Transverse colon (tissue), 3 donors: ENCODE measurements around the gene HELZ.

Experiments used
- POLR2A ChIP-seq: fragments of 450-650 bp; IDR thresholded peaks from one replicate; pipeline ENCODE4 v1.6.1; 2016; ENCODE audit warnings: antibody characterized with exemption, mild to moderate bottlenecking, moderate library complexity
- TF ChIP-seq, protein P1 (sequence below), 5 experiments: fragments of 200-600 bp in 3 of 5; fragments of 450-650 bp in 2 of 5; sonication (generic) in 3 of 5; IDR thresholded peaks; 1 replicate in 2 of 5; 2 replicates in 3 of 5; pipeline ENCODE4 v1.5.1; 2016 to 2017; ENCODE audit warnings: antibody characterized with exemption in 5 of 5, inconsistent platforms in 3 of 5, mild to moderate bottlenecking in 2 of 5, moderate library complexity in 1 of 5

DNA sequence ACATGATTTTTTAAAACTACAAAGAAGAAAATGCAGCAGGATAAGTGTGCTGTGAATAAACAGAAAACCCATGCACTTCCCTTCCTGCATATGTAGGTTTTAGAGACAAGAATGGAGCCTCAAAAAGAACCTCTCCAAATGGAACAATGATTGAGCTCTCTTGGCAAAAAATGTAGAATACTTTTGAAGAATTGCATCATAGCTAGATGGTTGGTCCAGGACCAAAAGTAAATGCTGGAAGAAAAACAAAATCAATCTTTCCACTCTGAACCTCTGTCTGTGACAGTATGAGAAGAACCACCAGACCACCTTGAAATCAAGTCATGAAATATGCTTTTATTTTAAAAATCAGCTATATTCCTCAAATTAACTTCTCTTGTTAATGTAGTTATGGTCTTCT lies 17.5 kb downstream of the HELZ start:
- TF ChIP-seq POLR2A, result no peak
- TF ChIP-seq, protein P1, sequence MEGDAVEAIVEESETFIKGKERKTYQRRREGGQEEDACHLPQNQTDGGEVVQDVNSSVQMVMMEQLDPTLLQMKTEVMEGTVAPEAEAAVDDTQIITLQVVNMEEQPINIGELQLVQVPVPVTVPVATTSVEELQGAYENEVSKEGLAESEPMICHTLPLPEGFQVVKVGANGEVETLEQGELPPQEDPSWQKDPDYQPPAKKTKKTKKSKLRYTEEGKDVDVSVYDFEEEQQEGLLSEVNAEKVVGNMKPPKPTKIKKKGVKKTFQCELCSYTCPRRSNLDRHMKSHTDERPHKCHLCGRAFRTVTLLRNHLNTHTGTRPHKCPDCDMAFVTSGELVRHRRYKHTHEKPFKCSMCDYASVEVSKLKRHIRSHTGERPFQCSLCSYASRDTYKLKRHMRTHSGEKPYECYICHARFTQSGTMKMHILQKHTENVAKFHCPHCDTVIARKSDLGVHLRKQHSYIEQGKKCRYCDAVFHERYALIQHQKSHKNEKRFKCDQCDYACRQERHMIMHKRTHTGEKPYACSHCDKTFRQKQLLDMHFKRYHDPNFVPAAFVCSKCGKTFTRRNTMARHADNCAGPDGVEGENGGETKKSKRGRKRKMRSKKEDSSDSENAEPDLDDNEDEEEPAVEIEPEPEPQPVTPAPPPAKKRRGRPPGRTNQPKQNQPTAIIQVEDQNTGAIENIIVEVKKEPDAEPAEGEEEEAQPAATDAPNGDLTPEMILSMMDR (IDR thresholded peaks at IDR 0.05), result no peak
